HepG2 (cell line): ENCODE data around the gene FBP2.

Source experiments
- CEBPB ChIP-seq: IDR thresholded peaks from 2 replicates; pipeline ENCODE4 v1.6.1; 2011; ENCODE audit warnings: low read depth, low read length, improper control_type of control experiment, borderline replicate concordance
- EZH2 ChIP-seq: conservative IDR thresholded peaks from 2 replicates; pipeline ENCODE4 v1.6.1; 2012; ENCODE audit warnings: mild to moderate bottlenecking, low read depth, low read length, moderate library complexity
- NR2C2 ChIP-seq: sonication (generic); formaldehyde crosslinking; IDR thresholded peaks from 2 replicates; pipeline ENCODE4 v1.4.0; 2020; ENCODE audit warnings: missing genetic modification reagents, mild to moderate bottlenecking, moderate library complexity, borderline replicate concordance
- POLR2A ChIP-seq, 2 experiments: IDR thresholded peaks; 2 replicates each; pipeline ENCODE4 v1.6.1; 2011; ENCODE audit warnings: low read depth in 2 of 2, low read length in 2 of 2, mild to moderate bottlenecking in 1 of 2, moderate library complexity in 1 of 2; ENCODE audit not compliant: insufficient read depth in 1 of 2
- POLR2AphosphoS5 ChIP-seq: IDR thresholded peaks from 2 replicates; pipeline ENCODE4 v1.6.1; 2012; ENCODE audit warnings: low read depth, low read length
- SCMH1 ChIP-seq: sonication (generic); formaldehyde crosslinking; IDR thresholded peaks from 2 replicates; pipeline ENCODE4 v1.9.0; 2021; ENCODE audit warnings: missing genetic modification reagents, mild to moderate bottlenecking, borderline replicate concordance
- SRSF4 ChIP-seq: fragments of 200-400 bp; formaldehyde crosslinking; IDR thresholded peaks from one replicate; pipeline ENCODE4 v1.6.1; 2018; ENCODE audit warnings: mild to moderate bottlenecking, low read depth, low read length, moderate library complexity; ENCODE audit not compliant: poor library complexity, severe bottlenecking
- STAT5B ChIP-seq: sonication (generic); formaldehyde crosslinking; IDR thresholded peaks from 2 replicates; pipeline ENCODE4 v1.4.0; 2020; ENCODE audit warnings: missing genetic modification reagents
- TF ChIP-seq, protein P1 (sequence below): sonication (generic); formaldehyde crosslinking; IDR thresholded peaks from 2 replicates; pipeline ENCODE4 v1.5.0; 2020; ENCODE audit warnings: mild to moderate bottlenecking, missing genetic modification reagents, moderate library complexity

GRCh38 chr9:94624629-94625028, 31.0 kb upstream of the FBP2 start:
- TF ChIP-seq, protein P1, sequence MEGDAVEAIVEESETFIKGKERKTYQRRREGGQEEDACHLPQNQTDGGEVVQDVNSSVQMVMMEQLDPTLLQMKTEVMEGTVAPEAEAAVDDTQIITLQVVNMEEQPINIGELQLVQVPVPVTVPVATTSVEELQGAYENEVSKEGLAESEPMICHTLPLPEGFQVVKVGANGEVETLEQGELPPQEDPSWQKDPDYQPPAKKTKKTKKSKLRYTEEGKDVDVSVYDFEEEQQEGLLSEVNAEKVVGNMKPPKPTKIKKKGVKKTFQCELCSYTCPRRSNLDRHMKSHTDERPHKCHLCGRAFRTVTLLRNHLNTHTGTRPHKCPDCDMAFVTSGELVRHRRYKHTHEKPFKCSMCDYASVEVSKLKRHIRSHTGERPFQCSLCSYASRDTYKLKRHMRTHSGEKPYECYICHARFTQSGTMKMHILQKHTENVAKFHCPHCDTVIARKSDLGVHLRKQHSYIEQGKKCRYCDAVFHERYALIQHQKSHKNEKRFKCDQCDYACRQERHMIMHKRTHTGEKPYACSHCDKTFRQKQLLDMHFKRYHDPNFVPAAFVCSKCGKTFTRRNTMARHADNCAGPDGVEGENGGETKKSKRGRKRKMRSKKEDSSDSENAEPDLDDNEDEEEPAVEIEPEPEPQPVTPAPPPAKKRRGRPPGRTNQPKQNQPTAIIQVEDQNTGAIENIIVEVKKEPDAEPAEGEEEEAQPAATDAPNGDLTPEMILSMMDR (CRISPR knock-in tag), result no peak
- TF ChIP-seq NR2C2 (CRISPR knock-in tag) (no peak), POLR2AphosphoS5 (no peak), POLR2A (IDR thresholded peaks at IDR 0.05; ENCODE audit: insufficient read depth in 1 of 2, low read depth in 2 of 2, low read length in 2 of 2) (no peak), STAT5B (CRISPR knock-in tag) (no peak), SRSF4 (no peak), CEBPB (no peak), EZH2 (no peak), SCMH1 (CRISPR knock-in tag) (no peak)
